SK-N-SH (cell line): ENCODE data around the gene PSMD9. TPM values are rescaled to one million over a fixed set of nuclear protein-coding genes. Genes with fewer than 3 reads are reported as not detected.

Experiments used
- CTCF ChIA-PET: fragments of 300-600, 350-600 bp; formaldehyde crosslinking; extraction: SDS; loops from one replicate; lab custom pipeline; 2021; lab: Yijun Ruan, JAX
- POLR2A ChIA-PET: fragments of 350-600 bp; sonication (Branson Sonifier 250); formaldehyde crosslinking; extraction: SDS; loops from one replicate; lab custom pipeline; 2020; ENCODE audit warnings: antibody characterized with exemption, inconsistent platforms; lab: Yijun Ruan, JAX
- DNase-seq: peaks from one replicate; pipeline ENCODE4 v3.0.0; 2012
- H2AFZ ChIP-seq: fragments of 200-600 bp; sonication (generic); 2 replicates; pipeline ENCODE4 v1.8.1; 2016; ENCODE audit warnings: antibody characterized with exemption, mild to moderate bottlenecking, low read depth
- H3F3A ChIP-seq: fragments of 200-600 bp; sonication (generic); replicated peaks from 2 replicates; pipeline ENCODE3; 2016; ENCODE audit warnings: antibody characterized with exemption, mild to moderate bottlenecking; ENCODE audit not compliant: insufficient read depth
- H3K27ac ChIP-seq, 2 experiments: fragments of 200-500 bp in 1 of 2; fragments of 200-600 bp in 1 of 2; sonication (Bioruptor generic) in 1 of 2; sonication (generic), shearing (Covaris generic) in 1 of 2; 2 replicates each; pipeline versions ENCODE4 v1.5.1 to v1.6.1; 2014 to 2016; ENCODE audit warnings: low read depth in 2 of 2, inconsistent platforms in 1 of 2, low read length in 1 of 2, mild to moderate bottlenecking in 1 of 2, mixed read lengths in 1 of 2
- H3K27me3 ChIP-seq: fragments of 200-600 bp; sonication (generic), shearing (Covaris generic); 2 replicates; pipeline ENCODE4 v1.6.1; 2016; ENCODE audit warnings: mixed run types; ENCODE audit not compliant: insufficient read depth
- H3K36me3 ChIP-seq, 2 experiments: fragments of 200-500 bp in 1 of 2; fragments of 200-600 bp in 1 of 2; sonication (Bioruptor generic) in 1 of 2; sonication (generic) in 1 of 2; replicated peaks in 1 of 2; 2 replicates each; pipeline versions ENCODE3 to v1.5.1; 2014 to 2016; ENCODE audit warnings: low read length in 1 of 2, mild to moderate bottlenecking in 1 of 2; ENCODE audit not compliant: insufficient read depth in 2 of 2, control insufficient read depth in 1 of 2
- H3K4me1 ChIP-seq, 2 experiments: fragments of 200-500 bp in 1 of 2; fragments of 200-600 bp in 1 of 2; sonication (Bioruptor generic) in 1 of 2; sonication (generic), shearing (Covaris generic) in 1 of 2; 2 replicates each; pipeline versions ENCODE4 v1.5.1 to v1.6.1; 2014 to 2016; ENCODE audit warnings: low read depth in 1 of 2, low read length in 1 of 2, mixed run types in 1 of 2; ENCODE audit not compliant: insufficient read depth in 2 of 2, control insufficient read depth in 1 of 2
- H3K4me2 ChIP-seq: fragments of 200-600 bp; sonication (generic), shearing (Covaris generic); 2 replicates; pipeline ENCODE4 v1.6.1; 2017; ENCODE audit warnings: mixed run types
- H3K4me3 ChIP-seq, 2 experiments: fragments of 200-500 bp in 1 of 2; fragments of 200-600 bp in 1 of 2; sonication (Bioruptor generic) in 1 of 2; sonication (generic), shearing (Covaris generic) in 1 of 2; 2 replicates each; pipeline versions ENCODE4 v1.5.1 to v1.8.1; 2014 to 2016; ENCODE audit warnings: low read depth in 2 of 2, inconsistent platforms in 1 of 2, low read length in 1 of 2, mild to moderate bottlenecking in 1 of 2, mixed read lengths in 1 of 2, moderate library complexity in 1 of 2
- H3K79me2 ChIP-seq: fragments of 200-600 bp; sonication (generic); 2 replicates; pipeline ENCODE4 v1.8.1; 2017; ENCODE audit warnings: mild to moderate bottlenecking; ENCODE audit not compliant: insufficient read depth
- H3K9ac ChIP-seq: fragments of 200-600 bp; sonication (generic); 2 replicates; pipeline ENCODE4 v1.6.1; 2017; ENCODE audit warnings: mixed run types
- H3K9me2 ChIP-seq: fragments of 200-600 bp; sonication (generic); 2 replicates; pipeline ENCODE4 v1.6.1; 2017; ENCODE audit warnings: mixed run types
- H3K9me3 ChIP-seq: fragments of 200-600 bp; sonication (generic); 2 replicates; pipeline ENCODE4 v1.6.1; 2017; ENCODE audit warnings: mixed run types, mild to moderate bottlenecking, moderate library complexity
- H4K20me1 ChIP-seq: fragments of 200-600 bp; sonication (generic); 2 replicates; pipeline ENCODE4 v1.6.1; 2017; ENCODE audit warnings: mild to moderate bottlenecking, mixed run types; ENCODE audit not compliant: insufficient read depth
- EP300 ChIP-seq, 2 experiments: IDR thresholded peaks; 2 replicates each; pipeline versions ENCODE4 v1.4.0 to v1.6.1; 2012; ENCODE audit warnings: borderline replicate concordance in 1 of 2, low read depth in 1 of 2, low read length in 1 of 2
- FOSL2 ChIP-seq: IDR thresholded peaks from 2 replicates; pipeline ENCODE4 v1.4.0; 2012; ENCODE audit warnings: low read depth, mild to moderate bottlenecking, moderate library complexity, borderline replicate concordance
- FOXJ3 ChIP-seq: sonication (generic); formaldehyde crosslinking; IDR thresholded peaks from 2 replicates; pipeline ENCODE4 v1.5.1; 2020; ENCODE audit warnings: mild to moderate bottlenecking, missing genetic modification reagents
- GABPA ChIP-seq: IDR thresholded peaks from 2 replicates; pipeline ENCODE4 v1.4.0; 2012; ENCODE audit warnings: low read depth, mild to moderate bottlenecking
- MAX ChIP-seq: IDR thresholded peaks from 2 replicates; pipeline ENCODE4 v1.4.0; 2012; ENCODE audit warnings: low read depth
- MEF2A ChIP-seq: IDR thresholded peaks from 2 replicates; pipeline ENCODE4 v1.4.0; 2012; ENCODE audit warnings: low read depth, borderline replicate concordance
- NFIC ChIP-seq: IDR thresholded peaks from 2 replicates; pipeline ENCODE4 v1.4.0; 2012; ENCODE audit warnings: borderline replicate concordance
- RAD21 ChIP-seq: IDR thresholded peaks from 2 replicates; pipeline ENCODE4 v1.6.1; 2012; ENCODE audit warnings: mild to moderate bottlenecking, low read length
- REST ChIP-seq: IDR thresholded peaks from 2 replicates; pipeline ENCODE4 v1.6.1; 2012; ENCODE audit warnings: mild to moderate bottlenecking, low read depth, low read length, moderate library complexity
- RFX5 ChIP-seq: IDR thresholded peaks from 2 replicates; pipeline ENCODE4 v1.6.1; 2012; ENCODE audit warnings: mild to moderate bottlenecking, improper control_type of control experiment, low read length
- SMC3 ChIP-seq: IDR thresholded peaks from 2 replicates; pipeline ENCODE4 v1.6.1; 2012; ENCODE audit warnings: low read depth, low read length, improper control_type of control experiment
- TCF12 ChIP-seq: IDR thresholded peaks from 2 replicates; pipeline ENCODE4 v1.4.0; 2012
- WGBS: methylation state at CpG from one replicate; pipeline ENCODE4 v1.1.6; 2017; ENCODE audit warnings: low lambda C conversion rate; 5-methylcytosine and 5-hydroxymethylcytosine counted together
- polyA plus RNA-seq, 3 experiments: library from polyadenylated mRNA; depleted of rRNA; stranded (reverse); fragments of >200 nt; gene quantifications; 2 replicates each; pipeline ENCODE4 v1.2.3, GENCODE V29; 2012
- TF ChIP-seq, protein P1 (sequence below): fragments of 150-350 bp; IDR thresholded peaks from 2 replicates; pipeline ENCODE4 v1.6.1; 2017; ENCODE audit warnings: antibody characterized with exemption, low read length, low read depth, borderline replicate concordance
- TF ChIP-seq, protein P2 (sequence below): fragments of 150-350 bp; IDR thresholded peaks from 2 replicates; pipeline ENCODE4 v1.6.1; 2016; ENCODE audit warnings: mild to moderate bottlenecking, low read depth, low read length

The PSMD9 gene
- polyA plus RNA-seq, 1 of the 3 experiments (the other 2 are of a cell fraction), result 227 TPM

DNA sequence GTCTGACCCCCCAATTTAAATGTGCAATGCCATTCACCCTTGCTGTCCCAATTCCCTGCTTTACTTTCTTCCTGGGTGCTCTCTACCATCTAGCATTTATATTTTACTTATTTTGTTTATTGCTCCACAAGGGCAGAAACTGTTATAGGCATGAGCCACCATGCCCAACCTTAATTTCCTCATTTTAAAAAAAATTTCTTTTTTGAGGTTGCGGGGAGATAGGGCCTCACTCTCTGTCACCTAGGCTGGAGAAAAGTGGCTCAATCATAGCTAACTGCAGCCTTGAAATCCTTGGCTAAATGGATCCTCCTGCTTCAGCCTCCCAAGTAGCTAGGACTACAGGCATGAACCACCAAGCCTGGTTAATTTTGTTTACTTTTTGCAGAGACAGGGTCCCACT is 42.9 kb upstream of the PSMD9 start:
- CTCF ChIA-PET, result interaction anchor here (1.0 to 1.1 kb wide), 2 partner anchors 48 to 52 kb away, joined by 3 to 5 read pairs; partner anchors contain the start of gene RHOF

More for the DNA sequence above, 42.9 kb upstream of the PSMD9 start:
- no peaks in the 10 kb centered on the region for H3K9me3 ChIP-seq
- no peaks in the 10 kb centered on the region for H3K36me3 ChIP-seq
- H3K79me2 ChIP-seq, result no peaks in the 10 kb centered on the region
- no peaks in the 10 kb centered on the region for H3K27me3 ChIP-seq
- DNase-seq, result no peak
- H3K9ac ChIP-seq, result no peak overlapping the region
- no peak overlapping the region for H3K4me3 ChIP-seq
- no peaks in the 10 kb centered on the region for H3F3A ChIP-seq
- H3K27ac ChIP-seq, result no peak overlapping the region
- WGBS, result 100% methylated on average over 1 of the region's 1 CpG
- no peaks in the 10 kb centered on the region for H3K4me1 ChIP-seq
- H4K20me1 ChIP-seq, result no peaks in the 10 kb centered on the region
- H3K4me2 ChIP-seq, result no peak overlapping the region
- TF ChIP-seq SMC3 (no peak), FOXJ3 (no peak), TCF12 (no peak), REST (no peak), RFX5 (no peak), MAX (no peak), RAD21 (no peak), FOSL2 (no peak), MEF2A (no peak), GABPA (no peak), NFIC (no peak), EP300 (IDR thresholded peaks at IDR 0.05; ENCODE audit: borderline replicate concordance in 1 of 2, low read depth in 1 of 2, low read length in 1 of 2) (no peak)
- TF ChIP-seq, protein P1, sequence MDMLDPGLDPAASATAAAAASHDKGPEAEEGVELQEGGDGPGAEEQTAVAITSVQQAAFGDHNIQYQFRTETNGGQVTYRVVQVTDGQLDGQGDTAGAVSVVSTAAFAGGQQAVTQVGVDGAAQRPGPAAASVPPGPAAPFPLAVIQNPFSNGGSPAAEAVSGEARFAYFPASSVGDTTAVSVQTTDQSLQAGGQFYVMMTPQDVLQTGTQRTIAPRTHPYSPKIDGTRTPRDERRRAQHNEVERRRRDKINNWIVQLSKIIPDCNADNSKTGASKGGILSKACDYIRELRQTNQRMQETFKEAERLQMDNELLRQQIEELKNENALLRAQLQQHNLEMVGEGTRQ, result no peak
- TF ChIP-seq, protein P2, sequence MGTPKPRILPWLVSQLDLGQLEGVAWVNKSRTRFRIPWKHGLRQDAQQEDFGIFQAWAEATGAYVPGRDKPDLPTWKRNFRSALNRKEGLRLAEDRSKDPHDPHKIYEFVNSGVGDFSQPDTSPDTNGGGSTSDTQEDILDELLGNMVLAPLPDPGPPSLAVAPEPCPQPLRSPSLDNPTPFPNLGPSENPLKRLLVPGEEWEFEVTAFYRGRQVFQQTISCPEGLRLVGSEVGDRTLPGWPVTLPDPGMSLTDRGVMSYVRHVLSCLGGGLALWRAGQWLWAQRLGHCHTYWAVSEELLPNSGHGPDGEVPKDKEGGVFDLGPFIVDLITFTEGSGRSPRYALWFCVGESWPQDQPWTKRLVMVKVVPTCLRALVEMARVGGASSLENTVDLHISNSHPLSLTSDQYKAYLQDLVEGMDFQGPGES, result no peak
- POLR2A ChIA-PET, result no interaction called here
- no peak overlapping the region for H2AFZ ChIP-seq
- no peaks in the 10 kb centered on the region for H3K9me2 ChIP-seq
